Transverse colon (tissue), 4 donors: ENCODE measurements around the gene GLIPR1.

Source experiments
- CTCF ChIP-seq, 5 experiments: fragments of 200-600 bp in 3 of 5; fragments of 450-650 bp in 2 of 5; sonication (generic) in 3 of 5; IDR thresholded peaks; 1 replicate in 2 of 5; 2 replicates in 3 of 5; pipeline ENCODE4 v1.5.1; 2016 to 2017; ENCODE audit warnings: antibody characterized with exemption in 5 of 5, inconsistent platforms in 3 of 5, mild to moderate bottlenecking in 2 of 5, moderate library complexity in 1 of 5
- POLR2AphosphoS5 ChIP-seq, 3 donors: sonication (generic); formaldehyde crosslinking; IDR thresholded peaks; one replicate each; pipeline ENCODE4 v1.6.1; 2016; ENCODE audit warnings: antibody characterized with exemption in 3 of 3

GRCh38 chr12:75528692-75529091 is 48.1 kb downstream of the GLIPR1 start:
- no peak for TF ChIP-seq CTCF (IDR thresholded peaks at IDR 0.05)
- TF ChIP-seq POLR2AphosphoS5 (IDR thresholded peaks at IDR 0.05): no peak
